HG03378 (cell line): ENCODE data around the gene APBA1.
"Not testable (repeated sequence)": the region's sequence is repeated elsewhere in the genome, so short reads cannot be mapped to it uniquely, and the experiment has no call there.

Source experiments
- ATAC-seq: cut with Tn5 transposase; IDR thresholded peaks from one replicate; pipeline ENCODE4 v1.9.1; 2021; ENCODE audit warnings: mild to moderate bottlenecking, moderate library complexity; ENCODE audit not compliant: unreplicated experiment

Gene APBA1

GRCh38 chr9:69609156-69609555 lies 63.0 kb downstream of the APBA1 start:
- ATAC-seq: no peak

GRCh38 chr9:69606089-69606488 lies 66.1 kb downstream of the APBA1 start:
- ATAC-seq: no peak

DNA sequence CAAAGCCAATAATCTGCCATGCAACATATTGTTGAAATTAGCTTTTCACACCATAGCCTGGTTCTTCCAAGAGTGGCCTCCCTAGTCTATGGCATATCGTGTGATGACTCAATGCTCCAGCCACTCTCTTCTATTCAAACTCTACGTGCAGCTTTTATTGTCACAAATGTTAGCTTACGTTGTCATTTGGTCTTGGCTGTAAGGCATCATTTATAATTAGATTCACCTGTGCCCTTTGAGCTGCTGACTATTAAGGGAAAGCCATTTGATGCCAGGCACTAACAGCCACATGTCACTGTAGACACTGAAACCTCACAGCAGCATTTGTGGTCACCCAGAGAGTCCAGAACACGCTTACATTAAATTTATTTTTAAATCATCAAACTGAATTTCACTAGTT lies 66.8 kb downstream of the APBA1 start:
- no peak for ATAC-seq

- ATAC-seq: no peak
Observed at GRCh38 chr9:69604568-69605219, 67.5 kb downstream of the APBA1 start.

- ATAC-seq: no peak
Observed at GRCh38 chr9:69603656-69604055, 68.5 kb downstream of the APBA1 start.

DNA sequence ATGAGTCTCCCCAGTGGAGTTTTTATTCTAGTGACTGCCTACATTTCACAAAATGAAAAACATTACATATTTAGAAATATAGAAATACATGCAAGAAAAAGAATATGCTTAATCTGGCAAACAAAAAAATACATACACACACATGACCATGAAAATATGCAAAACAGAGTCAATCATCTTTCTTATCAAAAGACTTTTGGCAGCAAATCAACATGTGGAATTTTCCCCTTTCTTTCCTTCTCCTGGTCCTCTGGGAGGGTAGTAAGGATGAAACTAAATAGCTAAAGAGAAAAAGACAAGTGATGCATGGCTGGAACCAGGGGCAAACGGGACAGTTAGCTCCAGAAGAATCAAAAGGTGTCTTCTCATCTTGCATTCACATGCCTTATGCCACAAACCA lies 69.4 kb downstream of the APBA1 start:
- ATAC-seq: no peak

DNA sequence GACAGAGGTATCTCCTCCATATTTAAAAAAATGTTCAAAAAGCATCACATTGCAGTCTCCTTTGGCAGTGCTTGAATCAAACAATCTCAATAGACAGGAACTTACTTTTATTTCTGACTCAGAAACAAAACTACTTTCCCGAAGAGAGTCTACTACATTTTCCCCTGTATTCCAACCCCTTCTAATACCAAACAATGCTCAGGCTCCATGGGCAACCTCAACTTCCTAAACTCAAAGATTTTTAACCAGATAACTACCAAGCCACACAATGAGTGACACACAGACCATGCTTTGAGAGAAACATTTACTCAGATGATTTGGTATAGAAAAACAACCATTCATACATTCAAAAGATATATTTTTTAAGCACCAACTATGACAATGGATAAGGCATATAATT lies 70.5 kb downstream of the APBA1 start:
- no peak for ATAC-seq

DNA sequence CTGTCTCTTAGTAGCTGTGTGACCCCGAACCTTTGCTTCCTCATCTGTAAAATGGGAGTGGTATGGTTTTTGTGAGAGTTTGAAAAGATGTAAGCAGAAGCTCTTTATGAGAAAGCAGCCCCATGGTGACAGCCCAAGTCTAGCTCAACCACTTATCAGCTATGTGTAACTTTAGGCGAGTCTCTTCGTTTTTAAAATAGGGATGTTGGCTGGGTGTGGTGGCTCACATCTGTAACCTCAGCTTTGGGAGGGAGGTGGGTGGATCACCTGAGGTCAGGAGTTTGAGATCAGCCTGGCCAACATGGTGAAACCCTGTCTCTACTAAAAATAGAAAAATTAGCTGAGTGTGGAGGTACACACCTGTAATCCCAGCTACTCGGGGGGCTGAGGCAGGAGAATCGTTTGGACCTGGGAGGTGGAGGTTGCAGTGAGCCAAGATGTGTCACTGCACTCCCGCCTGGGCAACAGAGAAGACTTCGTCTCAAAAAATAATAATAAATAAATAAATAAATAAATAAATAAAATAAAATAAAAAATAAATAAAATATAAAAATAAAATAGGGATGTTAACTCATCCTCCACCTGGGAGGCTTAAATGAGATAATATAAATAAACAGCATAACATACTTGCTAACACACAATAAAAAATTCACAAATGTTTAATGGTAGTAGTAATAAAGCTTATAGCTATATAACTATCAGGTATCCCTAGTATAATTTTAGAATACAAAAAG lies 71.7 kb downstream of the APBA1 start:
- ATAC-seq: no peak

- ATAC-seq: no peak
Observed at GRCh38 chr9:69599232-69599971, 72.8 kb downstream of the APBA1 start.

DNA sequence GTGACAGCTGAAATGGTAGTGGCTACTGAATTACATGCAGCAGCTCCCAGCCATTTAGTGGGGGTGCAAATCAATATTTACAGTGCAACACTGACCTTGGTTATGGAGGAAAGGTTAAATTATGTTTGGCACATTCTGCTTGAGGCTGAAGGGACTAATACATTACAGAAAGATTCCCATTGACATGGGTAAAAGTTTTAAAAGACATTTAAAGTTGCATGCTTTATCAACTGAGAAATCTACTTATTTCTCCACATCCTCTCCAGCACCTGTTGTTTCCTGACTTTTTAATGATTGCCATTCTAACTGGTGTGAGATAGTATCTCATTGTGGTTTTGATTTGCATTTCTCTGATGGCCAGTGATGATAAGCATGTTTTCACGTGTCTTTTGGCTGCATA lies 75.3 kb downstream of the APBA1 start:
- not testable (repeated sequence) for ATAC-seq

DNA sequence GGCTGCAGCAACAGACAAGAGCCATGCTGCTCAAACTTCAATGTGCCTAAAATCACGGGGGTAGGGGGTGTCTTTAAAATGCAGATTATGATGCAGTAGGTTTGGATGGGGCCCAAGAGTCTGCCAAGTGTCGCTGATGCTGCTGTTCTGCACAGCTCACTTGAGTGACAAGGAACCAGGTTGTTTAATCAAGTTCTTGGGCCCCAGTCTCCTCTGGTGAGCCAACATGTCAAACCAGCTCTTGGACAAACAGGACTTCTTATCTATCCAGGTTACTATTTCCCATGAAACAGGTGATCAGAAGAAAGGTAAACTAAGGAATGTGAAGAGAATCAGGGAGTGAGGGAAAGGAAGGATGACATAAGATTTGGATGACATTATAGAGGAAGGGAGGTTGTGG lies 78.0 kb downstream of the APBA1 start:
- ATAC-seq: no peak

GRCh38 chr9:69593756-69594155 lies 78.4 kb downstream of the APBA1 start:
- ATAC-seq: no peak

- ATAC-seq: no peak
Observed at GRCh38 chr9:69593301-69593700, 78.9 kb downstream of the APBA1 start.

- no peak for ATAC-seq
Observed at GRCh38 chr9:69590266-69590665, 81.9 kb downstream of the APBA1 start.

- ATAC-seq: no peak
Observed at GRCh38 chr9:69589156-69589555, 83.0 kb downstream of the APBA1 start.

DNA sequence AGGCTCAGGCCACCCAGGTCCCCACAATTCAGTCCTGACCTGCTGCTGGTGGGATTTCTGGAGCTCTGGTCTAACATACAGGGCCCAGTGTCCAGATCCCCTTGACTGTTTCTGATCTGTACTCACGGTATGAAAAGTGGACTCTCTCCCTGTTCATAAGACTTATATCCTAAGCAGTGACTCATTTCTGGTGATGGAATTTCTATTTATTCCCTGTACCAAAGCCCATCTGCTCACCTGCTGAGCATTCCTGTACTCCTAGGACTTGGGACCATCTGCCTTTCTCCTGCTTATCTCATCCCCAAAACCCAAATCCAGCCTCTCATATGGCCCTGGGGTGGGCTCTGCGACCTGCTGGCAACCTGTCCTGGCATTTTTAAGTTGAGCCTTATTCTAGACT lies 86.6 kb downstream of the APBA1 start:
- no peak for ATAC-seq

DNA sequence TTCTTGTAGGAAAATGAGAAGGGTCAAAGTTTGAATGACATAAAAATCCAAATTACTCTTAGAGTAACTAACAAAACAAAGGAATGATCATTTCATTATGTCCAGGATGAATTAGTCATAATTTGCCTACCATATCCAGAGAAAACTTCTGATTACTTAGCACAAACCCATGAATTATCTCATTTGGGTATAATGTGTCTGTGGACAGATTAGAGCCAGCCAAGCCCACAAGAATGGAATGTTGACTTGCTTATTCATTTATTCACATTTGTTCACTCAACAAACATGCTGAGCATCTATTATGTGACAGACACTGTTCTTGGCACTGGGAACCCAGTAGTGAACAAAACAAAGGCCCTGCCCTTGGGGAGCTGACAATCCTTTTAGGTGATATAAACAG lies 87.4 kb downstream of the APBA1 start:
- ATAC-seq: no peak

GRCh38 chr9:69583645-69584234 lies 88.4 kb downstream of the APBA1 start:
- ATAC-seq: no peak

- ATAC-seq: no peak
Observed at GRCh38 chr9:69582544-69583297, 89.5 kb downstream of the APBA1 start.

GRCh38 chr9:69582018-69582417 lies 90.2 kb downstream of the APBA1 start:
- no peak for ATAC-seq
